Gastrocnemius medialis (tissue), 4 donors: ENCODE measurements around the gene ABCG4. TPM values are rescaled to one million over a fixed set of nuclear protein-coding genes. Genes with fewer than 3 reads are reported as not detected.

Experiments
- ATAC-seq, 2 donors: fragments of 150-250 bp; one replicate each; pipeline ENCODE4 v1.9.1; 2016
- DNase-seq, 2 donors: peaks; one replicate each; pipeline ENCODE4 v3.0.0-alpha.2; 2019
- H3K27ac ChIP-seq, 4 donors: fragments of 200-600 bp; sonication (generic); 1 replicate in 1 of 4; 2 replicates in 3 of 4; pipeline ENCODE4 v1.5.1; 2016 to 2018; ENCODE audit warnings: mild to moderate bottlenecking in 2 of 4, moderate library complexity in 1 of 4
- H3K27me3 ChIP-seq, 3 donors: fragments of 200-600 bp; sonication (generic) in 2 of 3; 1 replicate in 1 of 3; 2 replicates in 2 of 3; pipeline versions ENCODE4 v1.5.1 to v1.6.0; 2016 to 2019; ENCODE audit warnings: mild to moderate bottlenecking in 1 of 3, moderate library complexity in 1 of 3
- H3K36me3 ChIP-seq, 2 donors: fragments of 200-600 bp; sonication (generic) in 1 of 2; one replicate each; pipeline ENCODE4 v1.5.1; 2017 to 2018
- H3K4me1 ChIP-seq, 2 donors: fragments of 200-600 bp; sonication (generic) in 1 of 2; one replicate each; pipeline ENCODE4 v1.5.1; 2016 to 2017; ENCODE audit warnings: mild to moderate bottlenecking in 2 of 2
- H3K4me3 ChIP-seq, 4 donors: fragments of 200-600 bp; sonication (generic) in 3 of 4; 1 replicate in 1 of 4; 2 replicates in 3 of 4; pipeline ENCODE4 v1.5.1; 2016 to 2019; ENCODE audit warnings: mild to moderate bottlenecking in 2 of 4
- H3K9me3 ChIP-seq, 3 donors: fragments of 200-600 bp; sonication (generic) in 2 of 3; 1 replicate in 1 of 3; 2 replicates in 2 of 3; pipeline ENCODE4 v1.5.1; 2016 to 2019
- CTCF ChIP-seq, 5 experiments: fragments of 450-650 bp in 3 of 5; fragments of 200-600 bp in 2 of 5; sonication (generic) in 2 of 5; IDR thresholded peaks in 4 of 5; conservative IDR thresholded peaks in 1 of 5; 1 replicate in 4 of 5; 2 replicates in 1 of 5; pipeline ENCODE4 v1.5.1; 2016 to 2019; ENCODE audit warnings: antibody characterized with exemption in 5 of 5, mild to moderate bottlenecking in 3 of 5, moderate library complexity in 3 of 5
- POLR2A ChIP-seq, 2 donors: fragments of 450-650 bp; IDR thresholded peaks; one replicate each; pipeline ENCODE4 v1.6.1; 2017; ENCODE audit warnings: antibody characterized with exemption in 2 of 2, mild to moderate bottlenecking in 2 of 2, moderate library complexity in 2 of 2
- in situ Hi-C, 4 donors: fragments of 200-750 bp; cut with MboI; loops; one replicate each; pipeline versions ENCODE4 v1.15.0 to v1.8.0; 2017; ENCODE audit warnings: low sequenced_read_pairs in 4 of 4
- intact Hi-C: fragments of 100-400 bp; cut with DNase I; formaldehyde crosslinking; loops from one replicate; pipeline ENCODE4 v1.15.1; 2023; ENCODE audit warnings: low total_unique reads
- total RNA-seq, 4 donors: library from RNA; depleted of rRNA; stranded (reverse); fragments of >200 nt; gene quantifications; one replicate each; pipeline versions ENCODE4 v1.1.0 to v1.2.3, GENCODE V29; 2016

ABCG4 gene
- total RNA-seq, 4 donors from 2014 or later = not detected

DNA sequence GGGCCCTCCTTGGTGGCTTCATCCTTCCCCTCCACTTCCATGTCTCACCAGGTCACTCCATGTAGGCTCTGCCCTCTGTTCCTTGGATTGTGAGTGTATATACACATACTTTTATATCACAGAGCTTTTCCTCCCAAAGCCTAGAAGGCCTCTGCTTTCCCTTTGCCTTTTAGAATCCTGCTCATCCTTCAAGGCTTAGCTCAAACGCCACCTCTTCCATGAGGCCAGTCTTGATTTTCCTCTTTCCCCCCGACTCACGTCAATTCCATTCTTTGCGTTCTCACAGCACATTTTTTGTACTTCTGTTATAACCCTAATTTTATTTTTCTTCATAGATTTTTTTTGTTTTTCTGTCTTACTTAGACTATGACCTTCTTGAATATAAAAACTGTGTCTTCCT lies 3.8 kb downstream of the ABCG4 start:
- Histone ChIP-seq H3K27ac (no peak overlapping the region), H3K27me3 (peaks cover 4 to 17% (median 10%) of the 10 kb centered on the region in 3 donors), H3K4me3 (no peak overlapping the region), H3K4me1 (peaks cover 4 to 11% of the 10 kb centered on the region in 2 donors), H3K9me3 (no peaks in the 10 kb centered on the region), H3K36me3 (no peaks in the 10 kb centered on the region)
- in situ Hi-C loops (no loop called here), intact Hi-C loops (no loop called here)
- TF ChIP-seq CTCF (IDR thresholded peaks at IDR 0.05 in 4 of 5, conservative IDR thresholded peaks at IDR 0.05 in 1 of 5) (no peak), POLR2A (IDR thresholded peaks at IDR 0.05) (no peak)
- ATAC-seq (no peak), DNase-seq (no peak)

DNA sequence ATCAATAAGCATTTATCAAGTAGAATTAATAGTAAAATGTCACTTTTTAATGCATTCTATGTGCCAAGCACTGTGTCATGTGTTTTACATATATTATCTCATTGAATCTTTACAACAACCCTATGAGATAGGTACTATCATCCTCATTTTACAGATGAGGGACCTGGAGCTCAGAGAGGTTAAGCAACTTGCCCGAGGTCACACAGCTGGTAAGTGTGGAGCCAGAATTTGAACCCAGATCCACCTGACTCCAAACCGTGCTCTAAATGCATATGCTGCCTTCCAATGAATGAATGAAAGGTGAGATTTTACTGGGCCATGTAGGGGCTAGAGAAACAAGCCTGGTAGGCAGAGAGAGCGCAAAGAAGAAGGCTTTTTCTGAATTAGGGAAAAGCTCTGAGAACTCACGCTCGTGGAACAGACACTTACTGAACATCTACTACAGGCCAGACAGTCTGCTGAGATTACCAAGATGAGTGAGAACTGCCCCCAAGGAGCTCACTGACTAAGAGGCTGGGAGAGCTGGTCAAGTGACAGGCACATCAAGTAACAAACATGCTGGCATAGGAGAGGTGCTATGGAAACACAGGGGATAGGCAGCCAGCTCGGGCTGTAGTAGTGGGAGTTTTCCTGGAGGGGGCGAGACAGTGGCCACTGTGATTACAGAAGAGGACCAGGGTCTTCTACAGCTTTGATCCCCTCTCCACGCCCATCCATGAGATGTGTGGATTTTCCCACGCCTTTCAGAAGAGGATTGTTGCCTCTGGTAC lies 4.4 kb downstream of the ABCG4 start:
- Histone ChIP-seq H3K27ac (no peak overlapping the region), H3K4me1 (peaks cover 4 to 11% of the 10 kb centered on the region in 2 donors), H3K9me3 (no peaks in the 10 kb centered on the region), H3K4me3 (no peak overlapping the region), H3K27me3 (peaks cover 4 to 14% (median 10%) of the 10 kb centered on the region in 3 donors), H3K36me3 (no peaks in the 10 kb centered on the region)
- in situ Hi-C loops (no loop called here), intact Hi-C loops (no loop called here)
- ATAC-seq (no peak), DNase-seq (no peak)
- TF ChIP-seq CTCF (IDR thresholded peaks at IDR 0.05 in 4 of 5, conservative IDR thresholded peaks at IDR 0.05 in 1 of 5) (no peak), POLR2A (IDR thresholded peaks at IDR 0.05) (no peak)

GRCh38 chr11:119154178-119154577 lies 5.3 kb downstream of the ABCG4 start:
- H3K27me3 ChIP-seq = peaks cover 4 to 10% (median 7%) of the 10 kb centered on the region in 3 donors
- in situ Hi-C loops (no loop called here), intact Hi-C loops (no loop called here)
- ATAC-seq (no peak), DNase-seq (no peak)
- H3K36me3 ChIP-seq = no peaks in the 10 kb centered on the region
- H3K4me1 ChIP-seq = peaks cover 4 to 5% of the 10 kb centered on the region in 2 donors
- TF ChIP-seq POLR2A (IDR thresholded peaks at IDR 0.05) = no peak
- no peak for TF ChIP-seq CTCF (IDR thresholded peaks at IDR 0.05 in 4 of 5, conservative IDR thresholded peaks at IDR 0.05 in 1 of 5)
- H3K4me3 ChIP-seq = no peak overlapping the region
- no peak overlapping the region for H3K27ac ChIP-seq
- H3K9me3 ChIP-seq = no peaks in the 10 kb centered on the region

GRCh38 chr11:119155733-119156492 lies 7.1 kb downstream of the ABCG4 start:
- TF ChIP-seq CTCF (IDR thresholded peaks at IDR 0.05 in 4 of 5, conservative IDR thresholded peaks at IDR 0.05 in 1 of 5) (no peak), POLR2A (IDR thresholded peaks at IDR 0.05) (no peak)
- intact Hi-C loops = no loop called here
- Histone ChIP-seq H3K9me3 (no peaks in the 10 kb centered on the region), H3K27ac (no peak overlapping the region), H3K4me1 (no peaks in the 10 kb centered on the region), H3K4me3 (no peak overlapping the region), H3K27me3 (no peaks in the 10 kb centered on the region), H3K36me3 (no peaks in the 10 kb centered on the region)
- in situ Hi-C loops = no loop called here
- ATAC-seq (no peak), DNase-seq (no peak)
